ENCODE data around the gene NHERF1.

NHERF1 gene

GRCh38 chr17:74763565-74764387 is 15.3 kb downstream of the NHERF1 start:
- no peak for TF ChIP-seq CTCF (IDR thresholded peaks at IDR 0.05; ENCODE audit: extremely low read depth, missing control alignments)
- no peak for DNase-seq (ENCODE audit: low spot score)

DNA sequence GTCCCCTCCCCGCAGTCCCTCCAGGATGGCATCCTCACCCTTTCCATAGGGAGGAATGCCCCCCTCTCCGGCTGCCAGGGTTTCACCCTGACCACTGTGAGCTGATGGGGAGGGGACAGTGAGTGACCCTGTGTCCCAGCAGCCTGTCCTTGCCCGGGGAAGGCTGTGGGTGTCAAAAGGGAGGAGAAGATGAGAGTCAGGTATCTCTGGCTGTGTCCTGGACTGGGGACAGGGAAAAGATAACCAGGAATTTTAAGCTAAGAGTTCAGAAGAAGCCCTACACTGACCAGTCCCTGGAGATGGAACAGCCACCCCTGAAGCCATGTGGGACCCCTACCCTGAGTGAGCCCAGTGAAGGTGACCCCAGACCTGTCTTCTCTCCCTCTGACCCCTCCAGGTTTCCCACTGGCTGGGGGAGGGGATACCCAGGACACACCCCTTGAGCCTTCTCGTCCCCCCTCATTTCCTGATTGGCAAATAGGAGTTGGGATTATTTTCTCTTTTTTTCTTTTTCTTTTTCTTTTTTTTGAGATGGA is 16.4 kb downstream of the NHERF1 start:
- no peak for DNase-seq (ENCODE audit: low spot score)
- TF ChIP-seq CTCF (IDR thresholded peaks at IDR 0.05; ENCODE audit: extremely low read depth, missing control alignments): no peak

GRCh38 chr17:74766413-74766812 is 18.0 kb downstream of the NHERF1 start:
- DNase-seq (ENCODE audit: low spot score): no peak
- no peak for TF ChIP-seq CTCF (IDR thresholded peaks at IDR 0.05; ENCODE audit: extremely low read depth, missing control alignments)

GRCh38 chr17:74767111-74767516 is 18.7 kb downstream of the NHERF1 start:
- DNase-seq (ENCODE audit: low spot score): no peak
- TF ChIP-seq CTCF (IDR thresholded peaks at IDR 0.05; ENCODE audit: extremely low read depth, missing control alignments): no peak

DNA sequence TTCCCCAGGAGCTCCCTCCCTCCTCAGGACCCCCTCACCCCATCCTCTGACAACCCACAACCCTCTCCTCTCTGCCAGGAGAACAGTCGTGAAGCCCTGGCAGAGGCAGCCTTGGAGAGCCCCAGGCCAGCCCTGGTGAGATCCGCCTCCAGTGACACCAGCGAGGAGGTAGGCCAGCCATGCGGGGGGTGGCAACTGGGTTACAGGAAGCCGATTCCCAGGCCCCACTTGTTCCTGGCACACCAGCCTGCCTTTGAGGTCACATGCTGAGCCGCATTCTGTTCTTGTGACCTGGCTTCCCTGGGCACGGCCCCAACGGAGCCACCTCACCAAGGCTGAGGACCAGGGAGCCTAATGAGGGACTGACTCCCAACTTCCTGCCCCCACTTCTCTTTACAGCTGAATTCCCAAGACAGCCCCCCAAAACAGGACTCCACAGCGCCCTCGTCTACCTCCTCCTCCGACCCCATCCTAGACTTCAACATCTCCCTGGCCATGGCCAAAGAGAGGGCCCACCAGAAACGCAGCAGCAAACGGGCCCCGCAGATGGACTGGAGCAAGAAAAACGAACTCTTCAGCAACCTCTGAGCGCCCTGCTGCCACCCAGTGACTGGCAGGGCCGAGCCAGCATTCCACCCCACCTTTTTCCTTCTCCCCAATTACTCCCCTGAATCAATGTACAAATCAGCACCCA is 19.8 kb downstream of the NHERF1 start:
- no peak for TF ChIP-seq CTCF (IDR thresholded peaks at IDR 0.05; ENCODE audit: extremely low read depth, missing control alignments)
- no peak for DNase-seq (ENCODE audit: low spot score)

DNA sequence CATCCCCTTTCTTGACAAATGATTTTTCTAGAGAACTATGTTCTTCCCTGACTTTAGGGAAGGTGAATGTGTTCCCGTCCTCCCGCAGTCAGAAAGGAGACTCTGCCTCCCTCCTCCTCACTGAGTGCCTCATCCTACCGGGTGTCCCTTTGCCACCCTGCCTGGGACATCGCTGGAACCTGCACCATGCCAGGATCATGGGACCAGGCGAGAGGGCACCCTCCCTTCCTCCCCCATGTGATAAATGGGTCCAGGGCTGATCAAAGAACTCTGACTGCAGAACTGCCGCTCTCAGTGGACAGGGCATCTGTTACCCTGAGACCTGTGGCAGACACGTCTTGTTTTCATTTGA is 20.3 kb downstream of the NHERF1 start:
- no peak for TF ChIP-seq CTCF (IDR thresholded peaks at IDR 0.05; ENCODE audit: extremely low read depth, missing control alignments)

GRCh38 chr17:74769266-74769855 is 20.9 kb downstream of the NHERF1 start:
- no peak for DNase-seq (ENCODE audit: low spot score)
- no peak for TF ChIP-seq CTCF (IDR thresholded peaks at IDR 0.05; ENCODE audit: extremely low read depth, missing control alignments)

More for the DNA sequence above, 20.3 kb downstream of the NHERF1 start:
- no peak for DNase-seq (ENCODE audit: low spot score)
